A673 (cell line): Measurements from ENCODE around the gene THAP12. TPM values are rescaled to one million over a fixed set of nuclear protein-coding genes. Genes with fewer than 3 reads are reported as not detected.

Experiments
- BruUV-seq: library from RNA; stranded (reverse); fragments of 400-500 nt; replicated peaks from 2 replicates; lab custom pipeline; 2021; lab: Mats Ljungman, UMichigan
- CTCF ChIA-PET: fragments of 300-600 bp; sonication (Branson Sonifier 250); formaldehyde crosslinking; loops from one replicate; lab custom pipeline; 2022; ENCODE audit warnings: antibody characterized with exemption; lab: Charles Lee
- POLR2A ChIA-PET: fragments of 300-600 bp; sonication (Branson Sonifier 250); formaldehyde crosslinking; loops from one replicate; lab custom pipeline; 2022; ENCODE audit warnings: antibody characterized with exemption; ENCODE audit not compliant: low non-redundant PET; lab: Charles Lee
- DNase-seq: peaks from one replicate; pipeline ENCODE4 v3.0.0-alpha.2; 2015; ENCODE audit warnings: low spot score
- H3K27ac ChIP-seq: fragments of 200-600 bp; sonication (generic); 2 replicates; pipeline ENCODE4 v1.5.1; 2016; ENCODE audit warnings: mixed run types, low read depth, mild to moderate bottlenecking, mixed read lengths, antibody characterized with exemption, low read length; ENCODE audit not compliant: poor library complexity, severe bottlenecking
- H3K27me3 ChIP-seq: fragments of 200-600 bp; sonication (generic); replicated peaks from 2 replicates; pipeline ENCODE4 v1.6.1; 2017; ENCODE audit warnings: mixed run types, low read depth, mild to moderate bottlenecking, mixed read lengths, antibody characterized with exemption, low read length; ENCODE audit not compliant: insufficient read depth, poor library complexity
- H3K36me3 ChIP-seq: fragments of 200-600 bp; sonication (generic); 2 replicates; pipeline ENCODE4 v1.6.1; 2016; ENCODE audit warnings: mixed run types, mild to moderate bottlenecking, mixed read lengths, antibody characterized with exemption, low read length; ENCODE audit not compliant: insufficient read depth, poor library complexity, severe bottlenecking
- H3K4me1 ChIP-seq: fragments of 200-600 bp; sonication (generic); 2 replicates; pipeline ENCODE4 v1.6.1; 2017; ENCODE audit warnings: mixed run types, mild to moderate bottlenecking, mixed read lengths, antibody characterized with exemption, low read length; ENCODE audit not compliant: insufficient read depth, poor library complexity, severe bottlenecking
- H3K4me3 ChIP-seq: fragments of 200-600 bp; sonication (generic); 2 replicates; pipeline ENCODE4 v1.5.1; 2016; ENCODE audit warnings: low read depth, mixed run types, mild to moderate bottlenecking, mixed read lengths, low read length; ENCODE audit not compliant: poor library complexity, severe bottlenecking
- H3K9me3 ChIP-seq: fragments of 200-600 bp; sonication (generic); 2 replicates; pipeline ENCODE4 v1.6.1; 2016; ENCODE audit warnings: mixed run types, low read depth, mild to moderate bottlenecking, mixed read lengths, antibody characterized with exemption, low read length; ENCODE audit not compliant: poor library complexity, severe bottlenecking
- EZH2 ChIP-seq: fragments of 200-600 bp; sonication (generic); IDR thresholded peaks from 2 replicates; pipeline ENCODE4 v1.6.1; 2017; ENCODE audit warnings: borderline replicate concordance, low read depth, mild to moderate bottlenecking, mixed read lengths, antibody characterized with exemption, low read length; ENCODE audit not compliant: poor library complexity, severe bottlenecking
- intact Hi-C: fragments of 100-400 bp; cut with micrococcal nuclease; formaldehyde crosslinking; loops from one replicate; pipeline ENCODE4 v1.10.0; 2022; ENCODE audit not compliant: unreplicated experiment
- total RNA-seq: library from RNA; stranded (reverse); gene quantifications from 2 replicates; pipeline ENCODE4 v1.2.3, GENCODE V29; 2021
- TF ChIP-seq, protein P1 (sequence below): fragments of 300-800, 200-600 bp; sonication (generic); conservative IDR thresholded peaks from 2 replicates; pipeline ENCODE4 v1.5.1; 2017; ENCODE audit warnings: low read depth, mild to moderate bottlenecking, antibody characterized with exemption, low read length, moderate library complexity, mixed read lengths

The THAP12 gene
- total RNA-seq, 1 experiment from 2014 or later = 53.1 TPM

DNA sequence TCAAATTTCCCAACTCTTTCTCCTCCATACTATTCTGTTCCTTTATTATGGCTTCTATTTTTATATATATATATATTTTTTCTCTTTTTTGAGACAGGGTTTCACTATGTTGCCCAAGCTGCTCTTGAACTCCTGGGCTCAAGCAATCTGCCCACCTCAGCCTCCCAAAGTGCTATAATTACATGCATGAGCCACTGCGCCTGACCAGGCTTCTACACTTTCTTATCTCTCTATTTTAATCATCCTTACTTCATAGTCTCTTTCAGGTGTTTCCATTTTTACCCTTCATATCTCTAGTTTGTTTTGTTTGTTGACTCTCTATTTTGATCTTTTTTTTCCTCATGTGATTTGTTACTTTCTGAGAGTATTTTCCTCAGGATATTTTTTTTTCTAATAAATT is 20.0 kb upstream of the THAP12 start:
- ChIA-PET POLR2A (no interaction called here), CTCF (no interaction called here)
- TF ChIP-seq, protein P1, sequence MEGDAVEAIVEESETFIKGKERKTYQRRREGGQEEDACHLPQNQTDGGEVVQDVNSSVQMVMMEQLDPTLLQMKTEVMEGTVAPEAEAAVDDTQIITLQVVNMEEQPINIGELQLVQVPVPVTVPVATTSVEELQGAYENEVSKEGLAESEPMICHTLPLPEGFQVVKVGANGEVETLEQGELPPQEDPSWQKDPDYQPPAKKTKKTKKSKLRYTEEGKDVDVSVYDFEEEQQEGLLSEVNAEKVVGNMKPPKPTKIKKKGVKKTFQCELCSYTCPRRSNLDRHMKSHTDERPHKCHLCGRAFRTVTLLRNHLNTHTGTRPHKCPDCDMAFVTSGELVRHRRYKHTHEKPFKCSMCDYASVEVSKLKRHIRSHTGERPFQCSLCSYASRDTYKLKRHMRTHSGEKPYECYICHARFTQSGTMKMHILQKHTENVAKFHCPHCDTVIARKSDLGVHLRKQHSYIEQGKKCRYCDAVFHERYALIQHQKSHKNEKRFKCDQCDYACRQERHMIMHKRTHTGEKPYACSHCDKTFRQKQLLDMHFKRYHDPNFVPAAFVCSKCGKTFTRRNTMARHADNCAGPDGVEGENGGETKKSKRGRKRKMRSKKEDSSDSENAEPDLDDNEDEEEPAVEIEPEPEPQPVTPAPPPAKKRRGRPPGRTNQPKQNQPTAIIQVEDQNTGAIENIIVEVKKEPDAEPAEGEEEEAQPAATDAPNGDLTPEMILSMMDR = no peak
- no peak for TF ChIP-seq EZH2
- Histone ChIP-seq H3K4me1 (no peaks in the 10 kb centered on the region), H3K36me3 (no peaks in the 10 kb centered on the region), H3K4me3 (no peak overlapping the region), H3K9me3 (no peaks in the 10 kb centered on the region), H3K27me3 (no peaks in the 10 kb centered on the region), H3K27ac (no peak overlapping the region)
- intact Hi-C loops = no loop called here
- no TSS peak for BruUV-seq
- no peak for DNase-seq

DNA sequence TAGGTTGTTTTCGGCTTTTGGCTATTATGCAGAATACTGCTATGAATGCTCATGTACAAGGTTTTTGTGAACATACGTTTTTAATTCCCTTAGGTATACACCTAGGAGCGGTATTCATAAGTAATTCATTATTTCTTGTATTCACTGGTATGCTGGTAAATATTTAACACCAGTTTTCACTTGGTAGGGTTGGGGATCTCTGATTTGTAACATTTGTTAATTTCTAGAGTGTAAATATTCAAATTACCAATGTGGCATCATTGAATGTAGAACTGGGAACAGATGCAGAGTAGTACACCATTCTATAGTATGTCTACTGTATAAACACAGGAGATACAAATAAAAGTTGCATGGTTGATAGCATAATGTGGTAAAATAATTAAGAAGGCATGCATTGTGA is 16.5 kb upstream of the THAP12 start:
- no peaks in the 10 kb centered on the region for H3K4me1 ChIP-seq
- H3K9me3 ChIP-seq = no peaks in the 10 kb centered on the region
- intact Hi-C loops = no loop called here
- H3K4me3 ChIP-seq = no peak overlapping the region
- BruUV-seq = no TSS peak
- DNase-seq = no peak
- no peaks in the 10 kb centered on the region for H3K36me3 ChIP-seq
- H3K27ac ChIP-seq = no peak overlapping the region
- H3K27me3 ChIP-seq = no peaks in the 10 kb centered on the region
- TF ChIP-seq, protein P1 = no peak
- TF ChIP-seq EZH2 = no peak
- CTCF ChIA-PET = no interaction called here
- POLR2A ChIA-PET = no interaction called here

DNA sequence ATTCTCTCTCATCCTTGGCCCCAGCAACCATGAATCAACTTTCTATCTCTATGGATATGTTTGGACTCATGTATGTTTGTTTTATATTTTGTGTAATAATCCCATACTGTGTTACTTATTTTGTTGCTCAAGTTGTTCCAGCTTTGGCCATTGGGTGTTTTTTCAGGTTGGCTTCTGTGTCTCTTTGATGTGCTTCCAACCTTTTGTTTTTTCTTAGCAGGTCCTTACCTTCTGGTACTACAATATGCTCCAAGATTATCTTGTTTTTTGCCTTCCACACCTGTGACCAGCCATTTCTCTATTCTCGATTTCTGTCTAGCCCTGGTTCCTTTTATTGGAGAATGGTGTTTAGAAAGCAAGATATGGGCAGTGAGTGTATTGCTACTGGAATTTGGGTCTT is 14.4 kb upstream of the THAP12 start:
- no peak overlapping the region for H3K27ac ChIP-seq

More for the DNA sequence above, 14.4 kb upstream of the THAP12 start:
- no TSS peak for BruUV-seq
- no peaks in the 10 kb centered on the region for H3K4me1 ChIP-seq
- POLR2A ChIA-PET = no interaction called here
- CTCF ChIA-PET = no interaction called here
- no peak for DNase-seq
- no peak overlapping the region for H3K4me3 ChIP-seq
- no peaks in the 10 kb centered on the region for H3K27me3 ChIP-seq
- intact Hi-C loops = no loop called here
- no peaks in the 10 kb centered on the region for H3K36me3 ChIP-seq
- no peaks in the 10 kb centered on the region for H3K9me3 ChIP-seq
- TF ChIP-seq, protein P1 = no peak
